Measurements from ENCODE around the gene MAEL.

The MAEL gene

GRCh38 chr1:167059045-167059808 is 70.1 kb downstream of the MAEL start:
- no peak for FAIRE-seq

- FAIRE-seq, result no peak
Observed at GRCh38 chr1:167059809-167060107, 70.7 kb downstream of the MAEL start.

- no peak for FAIRE-seq
Observed at GRCh38 chr1:167060141-167061072, 71.3 kb downstream of the MAEL start.

GRCh38 chr1:167061073-167061464 is 72.0 kb downstream of the MAEL start:
- no peak for FAIRE-seq

GRCh38 chr1:167064621-167065020 is 75.5 kb downstream of the MAEL start:
- FAIRE-seq, result no peak

GRCh38 chr1:167065471-167065870 is 76.4 kb downstream of the MAEL start:
- no peak for FAIRE-seq

GRCh38 chr1:167066333-167067122 is 77.4 kb downstream of the MAEL start:
- FAIRE-seq, result no peak

GRCh38 chr1:167067904-167068303 is 78.8 kb downstream of the MAEL start:
- no peak for FAIRE-seq

GRCh38 chr1:167068761-167069160 is 79.7 kb downstream of the MAEL start:
- no peak for FAIRE-seq

GRCh38 chr1:167071286-167071685 is 82.2 kb downstream of the MAEL start:
- no peak for FAIRE-seq
